ENCODE measurements around the gene EXOSC10. TPM values are rescaled to one million over a fixed set of nuclear protein-coding genes. Genes with fewer than 3 reads are reported as not detected.
"Not testable (repeated sequence)": the region's sequence is repeated elsewhere in the genome, so short reads cannot be mapped to it uniquely, and the experiment has no call there.

EXOSC10 gene
- total RNA-seq, 2 experiments from 2014 or later = 74.3 to 89.6 TPM

DNA sequence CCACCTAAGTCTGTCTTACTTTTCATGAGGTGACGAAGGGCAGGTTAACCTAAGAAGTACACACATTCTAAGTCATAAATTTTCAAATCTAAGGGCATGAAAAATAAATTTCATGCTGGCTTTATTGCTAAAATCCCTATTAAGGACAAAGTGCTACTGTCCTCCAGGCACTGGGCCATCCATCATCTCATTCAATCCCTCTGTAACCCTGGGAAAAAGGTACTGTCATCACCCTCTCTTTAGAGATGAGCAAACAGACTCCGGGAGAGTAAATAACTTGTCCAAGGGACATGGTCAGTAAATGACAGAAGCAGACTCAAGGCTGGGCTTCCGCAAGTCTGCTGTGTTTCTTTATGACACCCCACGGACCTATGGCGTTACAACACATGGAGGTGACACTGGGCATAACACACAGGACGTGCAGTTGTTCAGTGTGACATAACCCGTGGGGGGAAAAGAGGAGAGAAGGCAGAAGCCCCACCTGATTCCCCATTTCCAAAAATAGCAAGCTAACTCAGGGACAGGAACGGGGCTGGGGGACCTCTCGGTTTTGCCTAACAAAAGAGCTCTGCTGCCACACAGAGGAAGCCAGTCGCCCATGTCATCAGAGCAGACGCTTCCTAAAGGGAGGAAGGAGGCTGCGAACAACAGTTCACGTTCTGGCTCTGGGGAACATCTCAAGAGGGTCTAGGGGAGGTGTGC is 27.3 kb downstream of the EXOSC10 start:
- ChIA-PET POLR2A (interaction anchor here (1.2 kb wide), 1 partner anchor 13 kb away, joined by 3 read pairs; the partner anchor contains the start of gene SRM), CTCF (interaction anchor here (1.1 to 1.5 kb wide), 4 partner anchors 13 to 35 kb away, joined by 3 to 8 read pairs (median 4); partner anchors contain the start of gene SRM)
- intact Hi-C loops (cut with DNase I, micrococcal nuclease) = no loop called here
- Mint-ChIP-seq H3K9me3 (ENCODE audit: low read depth) (no peaks in the 10 kb centered on the region), H3K36me3 (ENCODE audit: low read depth) (peaks cover 63% of the 10 kb centered on the region), H3K27ac (no peak overlapping the region), H3K27me3 (no peaks in the 10 kb centered on the region), H3K4me1 (peaks cover 9% of the 10 kb centered on the region), H3K4me3 (no peak overlapping the region)
- DNase-seq = no peak
- ATAC-seq = no peak

DNA sequence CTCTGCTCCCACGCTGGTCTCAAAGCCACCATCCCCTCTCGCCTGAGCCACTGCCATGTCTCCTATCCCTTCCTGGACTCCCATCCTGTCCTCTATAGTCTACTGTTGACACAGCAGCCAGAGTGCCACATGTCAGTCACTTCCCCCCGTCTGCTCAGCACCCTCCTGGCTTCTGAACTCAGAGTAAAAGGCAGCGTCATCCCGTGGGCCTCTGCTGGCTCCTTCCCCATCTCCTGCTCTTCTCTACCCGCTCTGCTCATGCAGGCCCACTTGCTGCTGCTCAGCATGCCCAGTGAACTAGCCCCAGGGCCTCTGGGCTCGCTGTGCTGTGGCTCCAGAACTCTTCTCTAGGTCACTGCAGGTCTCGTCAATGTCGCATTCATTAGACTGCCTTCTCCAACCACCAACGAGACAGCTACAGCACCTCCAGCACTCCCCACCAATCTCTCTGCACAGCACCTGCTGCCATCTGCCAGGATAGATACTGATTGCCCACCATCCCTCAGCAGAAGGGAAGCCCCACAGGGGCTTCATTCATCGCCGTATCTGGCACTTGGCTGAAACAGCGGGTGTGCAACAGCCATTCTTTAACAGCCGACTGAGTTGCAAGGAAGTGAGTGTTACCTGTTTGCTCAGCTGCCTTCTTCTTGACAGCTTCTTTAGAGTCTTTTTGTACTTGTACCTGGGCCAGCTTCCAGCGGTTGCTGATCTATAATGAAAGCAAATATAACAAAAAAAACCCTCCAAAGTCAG is 28.0 kb downstream of the EXOSC10 start:
- Mint-ChIP-seq H3K36me3 (ENCODE audit: low read depth) (peaks cover 62% of the 10 kb centered on the region), H3K4me3 (no peak overlapping the region), H3K9me3 (ENCODE audit: low read depth) (no peaks in the 10 kb centered on the region), H3K27me3 (no peaks in the 10 kb centered on the region), H3K27ac (peak overlapping the region; percentile 1), H3K4me1 (peaks cover 9% of the 10 kb centered on the region)
- intact Hi-C loops (cut with DNase I, micrococcal nuclease) = no loop called here
- POLR2A ChIA-PET = interaction anchor here (1.2 kb wide), 1 partner anchor 12 kb away, joined by 3 read pairs; the partner anchor contains the start of gene SRM
- ATAC-seq (no peak), DNase-seq (no peak)
- CTCF ChIA-PET = interaction anchor here (1.1 to 2.8 kb wide), 3 partner anchors 12 to 34 kb away, joined by 3 to 14 read pairs (median 6); partner anchors contain the start of gene SRM

DNA sequence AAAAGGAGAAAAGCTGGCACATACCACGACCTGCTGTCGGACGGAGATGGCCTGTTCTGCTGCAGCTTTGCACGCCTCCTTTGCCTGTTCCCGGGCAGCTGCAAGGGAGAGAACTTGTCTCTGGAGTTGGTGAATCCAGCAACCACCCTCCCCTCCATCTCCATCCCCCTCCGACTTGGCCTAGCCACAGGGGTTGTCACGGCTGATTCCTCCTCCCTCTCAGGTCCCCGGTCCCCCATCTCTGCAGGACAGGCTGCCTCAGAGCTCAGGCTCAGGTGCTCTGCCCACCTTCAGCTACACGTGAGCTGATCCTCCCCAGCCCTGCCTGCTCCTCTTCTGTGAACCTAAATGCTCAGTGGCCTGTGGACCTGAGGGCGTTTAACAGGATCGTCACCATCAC is 28.8 kb downstream of the EXOSC10 start:
- Mint-ChIP-seq H3K4me1 (peaks cover 9% of the 10 kb centered on the region), H3K27me3 (no peaks in the 10 kb centered on the region), H3K36me3 (ENCODE audit: low read depth) (peaks cover 63% of the 10 kb centered on the region), H3K4me3 (no peak overlapping the region), H3K27ac (peak overlapping the region; percentile 1), H3K9me3 (ENCODE audit: low read depth) (no peaks in the 10 kb centered on the region)
- no peak for ATAC-seq
- CTCF ChIA-PET = interaction anchor here (0.8 to 2.8 kb wide), 5 partner anchors 9 to 138 kb away, joined by 3 to 14 read pairs (median 6); no protein-coding TSS in a partner anchor
- intact Hi-C loops (cut with DNase I, micrococcal nuclease) = no loop called here
- DNase-seq = no peak
- POLR2A ChIA-PET = interaction anchor here (1.2 kb wide), 1 partner anchor 11 kb away, joined by 3 read pairs; the partner anchor contains the start of gene SRM

DNA sequence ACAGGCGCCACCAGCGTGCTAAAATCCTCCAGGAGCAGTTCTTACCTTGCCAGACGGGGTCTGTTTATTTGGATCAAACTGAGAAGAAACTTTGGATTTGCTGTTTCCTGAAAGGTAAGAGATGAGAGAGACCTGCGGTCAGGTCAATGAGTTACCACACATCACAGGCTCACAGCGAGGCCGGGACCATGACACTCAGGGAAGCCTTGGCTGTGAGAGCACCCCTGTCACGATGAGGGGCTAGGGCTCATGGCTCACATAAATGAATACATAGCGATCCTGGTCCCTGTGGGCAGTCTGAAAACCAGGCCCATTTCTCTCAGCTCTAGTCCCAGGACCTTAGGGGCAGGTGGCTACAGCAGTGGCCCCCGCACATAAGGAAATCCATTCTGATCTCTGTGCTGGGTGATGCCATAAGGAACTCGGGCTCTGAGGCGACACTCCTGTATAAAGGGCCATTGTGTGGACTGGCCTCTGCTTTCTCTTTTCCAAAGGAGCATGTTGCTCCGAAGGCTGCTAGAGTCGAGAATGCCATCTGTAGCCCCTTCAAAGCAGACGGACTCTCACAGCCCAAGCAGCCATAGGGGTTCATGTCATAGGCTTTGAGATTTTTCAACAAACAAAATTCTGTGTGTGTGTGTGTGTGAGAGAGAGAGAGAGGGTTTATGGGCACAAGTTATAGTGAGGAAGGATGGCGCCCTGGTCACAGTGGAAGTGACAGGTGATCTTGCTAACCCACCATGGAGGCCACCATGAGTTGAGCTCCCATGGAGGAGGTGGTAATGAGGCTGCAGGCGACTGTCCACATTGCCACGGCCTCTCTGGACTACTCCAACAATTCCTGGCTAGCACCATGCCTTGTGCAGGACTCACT is 30.8 kb downstream of the EXOSC10 start:
- no peaks in the 10 kb centered on the region for H3K9me3 Mint-ChIP-seq (ENCODE audit: low read depth)
- intact Hi-C loops (cut with DNase I, micrococcal nuclease) = no loop called here
- no peak overlapping the region for H3K4me3 Mint-ChIP-seq
- H3K27ac Mint-ChIP-seq = peak overlapping the region; percentile 38
- ChIA-PET POLR2A (no interaction called here), CTCF (interaction anchor here (0.6 to 2.8 kb wide), 5 partner anchors 11 to 596 kb away, joined by 3 to 14 read pairs (median 8); no protein-coding TSS in a partner anchor)
- H3K4me1 Mint-ChIP-seq = peaks cover 7% of the 10 kb centered on the region
- no peaks in the 10 kb centered on the region for H3K27me3 Mint-ChIP-seq
- no peak for DNase-seq
- ATAC-seq = no peak
- H3K36me3 Mint-ChIP-seq (ENCODE audit: low read depth) = peaks cover 69% of the 10 kb centered on the region

DNA sequence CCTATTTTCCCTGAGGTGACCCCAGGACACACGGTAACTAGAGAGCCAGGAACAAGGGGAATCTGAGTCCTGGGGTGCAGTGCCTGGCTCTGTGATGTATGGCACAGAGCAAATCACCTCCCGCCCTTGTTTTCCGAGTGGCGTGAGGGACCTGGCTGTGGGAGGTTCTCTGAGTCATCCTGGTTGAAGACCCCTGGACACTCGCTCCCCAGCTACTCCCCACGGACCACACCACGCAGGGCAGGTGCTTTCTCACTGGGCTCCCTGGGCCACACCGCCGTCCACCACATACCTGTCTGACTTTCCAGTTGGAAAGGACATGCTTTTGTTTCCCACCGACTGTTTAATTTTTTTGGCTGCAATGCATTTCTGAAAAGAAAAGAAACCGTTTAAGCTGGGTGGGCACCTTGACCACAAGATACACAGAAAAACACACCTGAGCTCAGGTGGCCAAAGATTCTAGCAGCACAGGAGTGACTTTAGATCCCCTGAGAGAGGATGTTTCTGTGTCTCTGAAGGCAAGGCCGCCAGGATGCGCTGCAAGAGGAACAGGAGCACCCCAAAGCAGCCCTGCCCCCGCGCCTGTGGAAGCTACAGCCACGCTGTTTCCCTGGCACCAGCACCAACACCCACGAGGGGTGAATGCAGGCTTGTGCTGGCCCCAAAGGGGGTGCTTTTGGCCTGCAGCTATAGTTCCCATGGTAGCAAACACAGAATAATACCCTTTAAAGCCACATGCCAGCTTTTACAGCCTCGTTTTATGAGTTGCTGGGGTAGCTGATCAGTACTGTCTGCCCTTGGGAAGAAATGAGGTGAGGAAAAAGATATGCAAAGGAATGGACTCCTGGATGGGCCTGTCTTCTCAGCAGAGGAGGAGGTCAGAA is 31.7 kb downstream of the EXOSC10 start:
- ChIA-PET POLR2A (no interaction called here), CTCF (interaction anchor here (0.6 to 2.8 kb wide), 3 partner anchors 31 to 597 kb away, joined by 3 to 11 read pairs (median 4); no protein-coding TSS in a partner anchor)
- Mint-ChIP-seq H3K36me3 (ENCODE audit: low read depth) (peaks cover 71% of the 10 kb centered on the region), H3K27ac (peak overlapping the region; percentile 26), H3K4me1 (peaks cover 11% of the 10 kb centered on the region), H3K9me3 (ENCODE audit: low read depth) (no peaks in the 10 kb centered on the region), H3K4me3 (no peak overlapping the region), H3K27me3 (no peaks in the 10 kb centered on the region)
- intact Hi-C loops (cut with DNase I, micrococcal nuclease) = no loop called here
- DNase-seq = no peak
- ATAC-seq = no peak

DNA sequence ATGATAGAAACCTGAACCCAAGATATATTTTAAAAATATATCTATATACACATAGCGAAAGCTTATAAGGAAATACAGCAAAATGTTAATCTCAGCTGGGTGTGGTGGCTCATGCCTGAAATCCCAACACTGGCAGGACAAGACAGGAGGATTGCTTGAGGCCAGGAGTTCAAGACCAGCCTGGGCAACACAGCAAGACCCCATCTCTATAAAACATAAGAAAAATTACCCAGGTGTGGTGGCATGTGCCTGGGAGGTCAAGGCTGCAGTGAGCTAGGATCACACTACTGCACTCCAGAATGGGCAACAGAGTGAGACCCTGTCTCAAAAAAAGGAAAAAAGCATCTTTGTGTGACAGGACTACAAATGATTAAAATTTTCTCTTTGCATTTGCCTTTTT is 33.9 kb downstream of the EXOSC10 start:
- ChIA-PET POLR2A (no interaction called here), CTCF (interaction anchor here (2.8 kb wide), 1 partner anchor 29 kb away, joined by 11 read pairs; no protein-coding TSS in a partner anchor)
- no peak for DNase-seq
- H3K4me1 Mint-ChIP-seq = peaks cover 28% of the 10 kb centered on the region
- H3K27ac Mint-ChIP-seq = no peak overlapping the region
- intact Hi-C loops (cut with DNase I, micrococcal nuclease) = no loop called here
- ATAC-seq = no peak
- no peaks in the 10 kb centered on the region for H3K27me3 Mint-ChIP-seq
- H3K4me3 Mint-ChIP-seq = no peak overlapping the region
- peaks cover 58% of the 10 kb centered on the region for H3K36me3 Mint-ChIP-seq (ENCODE audit: low read depth)
- H3K9me3 Mint-ChIP-seq (ENCODE audit: low read depth) = no peaks in the 10 kb centered on the region

DNA sequence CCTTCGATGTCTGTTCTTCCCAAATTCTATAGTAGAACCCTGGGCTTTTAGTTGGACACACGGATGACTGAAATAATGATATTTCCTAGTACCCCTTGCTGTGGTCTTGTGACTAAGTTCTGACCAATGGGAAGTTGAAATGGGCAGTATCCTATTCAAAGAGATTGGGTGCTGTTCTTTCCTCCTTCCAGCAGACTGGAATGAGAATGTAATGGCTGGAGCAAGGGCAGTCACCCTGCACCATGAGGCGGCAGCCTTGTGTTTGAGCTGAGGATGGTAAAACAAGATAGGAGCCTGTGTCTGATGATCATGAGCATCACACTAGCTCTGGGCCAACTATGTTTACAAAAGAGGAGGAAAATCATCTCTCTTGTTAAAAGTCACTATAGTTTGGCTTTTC is 34.7 kb downstream of the EXOSC10 start:
- H3K36me3 Mint-ChIP-seq (ENCODE audit: low read depth) = peaks cover 53% of the 10 kb centered on the region
- ChIA-PET CTCF (no interaction called here), POLR2A (no interaction called here)
- H3K4me3 Mint-ChIP-seq = no peak overlapping the region
- H3K4me1 Mint-ChIP-seq = peaks cover 30% of the 10 kb centered on the region
- ATAC-seq (no peak), DNase-seq (no peak)
- H3K9me3 Mint-ChIP-seq (ENCODE audit: low read depth) = no peaks in the 10 kb centered on the region
- H3K27ac Mint-ChIP-seq = no peak overlapping the region
- H3K27me3 Mint-ChIP-seq = no peaks in the 10 kb centered on the region
- intact Hi-C loops (cut with DNase I, micrococcal nuclease) = loop anchor here in 1 of 2 experiments (5.0 kb wide), 2 partner anchors 672 to 842 kb away; partner anchors contain the start of gene AGTRAP

DNA sequence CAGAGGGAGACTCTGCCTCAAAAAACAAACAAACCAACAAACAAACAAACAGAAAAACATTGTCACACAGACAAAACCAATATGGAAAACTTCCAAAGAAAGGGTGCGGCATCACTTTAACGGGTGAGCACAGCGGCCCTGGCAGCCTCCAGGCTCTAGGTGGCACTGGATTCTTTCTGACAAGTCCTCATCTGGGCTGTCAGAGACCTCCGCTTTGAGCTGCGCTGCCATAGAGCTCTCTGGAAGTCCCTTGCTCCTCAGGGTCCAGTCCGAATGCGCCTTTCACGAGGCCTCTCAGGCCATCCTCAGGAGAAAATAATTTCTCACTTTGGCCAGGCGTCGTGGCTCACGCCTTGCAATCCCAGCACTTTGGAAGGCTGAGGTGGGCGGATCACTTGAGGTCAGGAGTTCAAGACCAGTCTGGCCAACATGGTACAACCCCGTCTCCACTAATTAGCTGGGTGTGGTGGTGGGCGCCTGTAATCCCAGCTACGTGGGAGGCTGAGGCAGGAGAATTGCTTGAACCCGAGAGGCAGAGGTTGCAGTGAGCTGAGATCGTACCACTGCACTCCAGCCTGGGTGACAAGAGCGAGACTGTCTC is 35.6 kb downstream of the EXOSC10 start:
- not testable (repeated sequence) for H3K9me3 Mint-ChIP-seq (ENCODE audit: low read depth); H3K27ac Mint-ChIP-seq; ATAC-seq; H3K4me3 Mint-ChIP-seq; H3K27me3 Mint-ChIP-seq
- peaks cover 47% of the 10 kb centered on the region for H3K36me3 Mint-ChIP-seq (ENCODE audit: low read depth)
- CTCF ChIA-PET = interaction anchor here (1.1 to 5.3 kb wide), 2 partner anchors 27 to 35 kb away, joined by 3 to 40 read pairs; no protein-coding TSS in a partner anchor
- H3K4me1 Mint-ChIP-seq = peaks cover 25% of the 10 kb centered on the region
- peak; percentile 40 for DNase-seq
- POLR2A ChIA-PET = interaction anchor here (0.8 kb wide), 1 partner anchor 35 kb away, joined by 3 read pairs; the partner anchor contains the start of gene EXOSC10
- intact Hi-C loops (cut with DNase I, micrococcal nuclease) = loop anchor here in 1 of 2 experiments (5.0 kb wide), 2 partner anchors 673 to 843 kb away; partner anchors contain the start of gene AGTRAP

DNA sequence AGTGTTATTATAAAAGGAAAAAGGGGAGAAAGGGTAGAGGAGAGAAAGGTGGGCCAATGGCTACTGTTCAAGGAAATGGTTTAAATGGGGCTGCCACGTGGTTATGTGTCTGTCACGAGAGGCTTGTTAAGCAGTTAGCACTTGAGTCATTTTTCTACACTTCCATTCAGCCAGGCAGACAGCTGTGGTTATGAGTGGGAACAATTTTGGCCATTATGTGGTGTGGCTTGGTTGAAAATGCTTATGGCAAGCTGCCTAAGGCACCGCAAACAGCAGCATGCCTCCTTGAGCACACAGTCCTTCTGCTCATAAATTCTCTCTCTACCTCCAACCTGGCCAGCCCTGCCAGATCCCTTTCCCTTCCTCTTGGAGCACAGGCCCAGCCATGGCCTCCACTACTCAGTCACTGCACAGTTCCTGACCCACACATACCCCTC is 36.7 kb downstream of the EXOSC10 start:
- Mint-ChIP-seq H3K4me1 (peaks cover 36% of the 10 kb centered on the region), H3K36me3 (ENCODE audit: low read depth) (peaks cover 47% of the 10 kb centered on the region), H3K9me3 (ENCODE audit: low read depth) (no peaks in the 10 kb centered on the region), H3K27me3 (no peaks in the 10 kb centered on the region), H3K27ac (peak overlapping the region; percentile 64), H3K4me3 (peak overlapping the region; percentile 27)
- peak; percentile 58 for DNase-seq
- intact Hi-C loops (cut with DNase I, micrococcal nuclease) = loop anchor here in 1 of 2 experiments (5.0 kb wide), 2 partner anchors 674 to 844 kb away; partner anchors contain the start of gene AGTRAP
- CTCF ChIA-PET = interaction anchor here (0.8 to 5.3 kb wide), 3 partner anchors 19 to 36 kb away, joined by 3 to 40 read pairs (median 3); no protein-coding TSS in a partner anchor
- ATAC-seq = no peak
- POLR2A ChIA-PET = interaction anchor here (0.8 kb wide), 1 partner anchor 36 kb away, joined by 3 read pairs; the partner anchor contains the start of gene EXOSC10
